Activated naive CD4-positive, alpha-beta T cell treated with anti-CD3 and anti-CD28 coated beads for 36 hours (primary cell): ENCODE measurements around the gene MS4A15. TPM values are rescaled to one million over a fixed set of nuclear protein-coding genes. Genes with fewer than 3 reads are reported as not detected.
"Not testable (repeated sequence)": the region's sequence is repeated elsewhere in the genome, so short reads cannot be mapped to it uniquely, and the experiment has no call there.

ENCODE experiments used
- CTCF ChIA-PET: fragments of 350-600 bp; sonication (Branson Sonifier 250); formaldehyde crosslinking; loops from one replicate; lab custom pipeline; 2021; ENCODE audit warnings: antibody characterized with exemption; lab: Charles Lee
- DNase-seq: peaks from one replicate; pipeline ENCODE4 v3.0.0-alpha.2; 2020
- H3K27ac Mint-ChIP-seq: one replicate; pipeline ENCODE4 v1.8.0; 2021; ENCODE audit warnings: mild to moderate bottlenecking, mixed read lengths
- H3K27me3 Mint-ChIP-seq: one replicate; pipeline ENCODE4 v1.8.0; 2021; ENCODE audit warnings: low read depth, mixed read lengths
- H3K36me3 Mint-ChIP-seq: one replicate; pipeline ENCODE4 v1.8.0; 2021; ENCODE audit warnings: low read depth, mixed read lengths
- H3K4me1 Mint-ChIP-seq: one replicate; pipeline ENCODE4 v1.8.0; 2021; ENCODE audit warnings: low read depth, mixed read lengths
- H3K4me3 Mint-ChIP-seq: one replicate; pipeline ENCODE4 v1.8.0; 2021; ENCODE audit warnings: mild to moderate bottlenecking, moderate library complexity, mixed read lengths
- H3K9me3 Mint-ChIP-seq: one replicate; pipeline ENCODE4 v1.8.0; 2021; ENCODE audit warnings: mixed read lengths
- intact Hi-C: fragments of 100-400 bp; cut with micrococcal nuclease; formaldehyde crosslinking; loops from one replicate; pipeline ENCODE4 v1.15.1; 2023
- total RNA-seq, 2 experiments: library from RNA; stranded (reverse); gene quantifications; one replicate each; pipeline ENCODE4 v1.2.3, GENCODE V29; 2021

The MS4A15 gene
- total RNA-seq = not detected

DNA sequence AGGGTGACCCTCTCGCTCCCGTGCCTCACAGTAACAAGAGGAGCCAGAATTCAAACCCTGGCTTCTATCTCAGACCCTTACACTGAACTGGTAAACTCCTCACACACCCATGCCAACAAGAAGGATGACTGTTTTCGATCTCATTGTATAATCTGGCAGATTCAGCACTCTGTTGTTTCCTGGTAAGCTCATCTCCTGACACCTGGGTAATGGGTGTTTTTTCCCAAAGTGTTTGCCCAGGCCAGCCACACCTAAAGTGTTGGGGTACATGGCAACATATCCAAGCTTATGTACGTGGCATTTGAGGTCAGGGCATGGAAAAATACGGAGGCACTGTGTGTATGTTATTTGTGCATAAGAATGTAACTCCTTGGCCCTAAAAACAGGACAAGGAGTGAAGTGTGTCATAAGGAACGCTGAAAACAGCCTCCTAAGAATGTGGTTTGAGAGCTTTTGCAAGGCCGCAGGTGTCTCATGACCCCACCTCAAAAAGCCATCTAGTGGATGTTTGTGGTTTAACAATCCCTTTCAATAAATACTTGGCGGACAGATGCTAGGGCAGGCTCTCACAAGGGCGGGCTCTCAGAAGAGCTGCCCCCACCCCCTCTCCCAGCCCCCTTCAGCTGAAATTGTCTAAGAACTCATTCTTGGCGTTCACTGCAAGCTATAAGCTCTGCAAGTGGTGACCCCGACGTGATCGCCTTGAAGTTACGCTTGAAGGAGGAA is at the start of gene MS4A15:
Gene MS4A15, plus strand, starts transcription at position 561 of the 726 bp plus-strand sequence. CDS start 6,867 bp downstream, outside the sequence.
- CTCF ChIA-PET = interaction anchor here (0.9 to 1.7 kb wide), 6 partner anchors 10 to 393 kb away, joined by 3 to 7 read pairs (median 6); no protein-coding TSS in a partner anchor
- no peaks in the 10 kb centered on the region for H3K36me3 Mint-ChIP-seq
- DNase-seq = peak; percentile 9
- peaks cover 24% of the 10 kb centered on the region for H3K27me3 Mint-ChIP-seq
- H3K9me3 Mint-ChIP-seq = no peaks in the 10 kb centered on the region
- no peak within 1 kb of the TSS for H3K27ac Mint-ChIP-seq
- no peaks in the 10 kb centered on the region for H3K4me1 Mint-ChIP-seq
- intact Hi-C loops = loop anchor here (2.0 kb wide), 2 partner anchors 56 to 492 kb away; no protein-coding TSS in a partner anchor
- H3K4me3 Mint-ChIP-seq = no peak within 1 kb of the TSS

- Mint-ChIP-seq H3K36me3 (no peaks in the 10 kb centered on the region), H3K4me1 (no peaks in the 10 kb centered on the region), H3K9me3 (no peaks in the 10 kb centered on the region), H3K4me3 (no peak overlapping the region), H3K27me3 (peaks cover 4% of the 10 kb centered on the region), H3K27ac (no peak overlapping the region)
- intact Hi-C loops = no loop called here
- CTCF ChIA-PET = interaction anchor here (1.0 kb wide), 1 partner anchor 14 kb away, joined by 3 read pairs; no protein-coding TSS in a partner anchor
- no peak for DNase-seq
Measured at GRCh38 chr11:60706931-60707330, 49.7 kb upstream of the MS4A15 start.

GRCh38 chr11:60710482-60710881 is 46.2 kb upstream of the MS4A15 start:
- Mint-ChIP-seq H3K27me3 (peaks cover 7% of the 10 kb centered on the region), H3K4me1 (no peaks in the 10 kb centered on the region), H3K4me3 (no peak overlapping the region), H3K27ac (no peak overlapping the region), H3K9me3 (no peaks in the 10 kb centered on the region), H3K36me3 (no peaks in the 10 kb centered on the region)
- CTCF ChIA-PET = no interaction called here
- no peak for DNase-seq
- intact Hi-C loops = no loop called here

GRCh38 chr11:60711276-60711675 is 45.4 kb upstream of the MS4A15 start:
- Mint-ChIP-seq H3K9me3 (no peaks in the 10 kb centered on the region), H3K27ac (no peak overlapping the region), H3K4me3 (no peak overlapping the region), H3K27me3 (peaks cover 7% of the 10 kb centered on the region), H3K4me1 (no peaks in the 10 kb centered on the region), H3K36me3 (no peaks in the 10 kb centered on the region)
- CTCF ChIA-PET = no interaction called here
- intact Hi-C loops = no loop called here
- DNase-seq = no peak

- H3K4me1 Mint-ChIP-seq, DNase-seq, H3K4me3 Mint-ChIP-seq, H3K36me3 Mint-ChIP-seq, CTCF ChIA-PET, H3K27ac Mint-ChIP-seq, H3K27me3 Mint-ChIP-seq, H3K9me3 Mint-ChIP-seq, intact Hi-C loops: not testable (repeated sequence)
Measured at GRCh38 chr11:60713423-60713822, 43.2 kb upstream of the MS4A15 start.

GRCh38 chr11:60717956-60718355 is 38.7 kb upstream of the MS4A15 start:
- intact Hi-C loops = no loop called here
- H3K4me3 Mint-ChIP-seq = no peak overlapping the region
- no peaks in the 10 kb centered on the region for H3K9me3 Mint-ChIP-seq
- peaks cover 13% of the 10 kb centered on the region for H3K27me3 Mint-ChIP-seq
- no peaks in the 10 kb centered on the region for H3K36me3 Mint-ChIP-seq
- DNase-seq = no peak
- H3K27ac Mint-ChIP-seq = no peak overlapping the region
- H3K4me1 Mint-ChIP-seq = no peaks in the 10 kb centered on the region
- CTCF ChIA-PET = no interaction called here

DNA sequence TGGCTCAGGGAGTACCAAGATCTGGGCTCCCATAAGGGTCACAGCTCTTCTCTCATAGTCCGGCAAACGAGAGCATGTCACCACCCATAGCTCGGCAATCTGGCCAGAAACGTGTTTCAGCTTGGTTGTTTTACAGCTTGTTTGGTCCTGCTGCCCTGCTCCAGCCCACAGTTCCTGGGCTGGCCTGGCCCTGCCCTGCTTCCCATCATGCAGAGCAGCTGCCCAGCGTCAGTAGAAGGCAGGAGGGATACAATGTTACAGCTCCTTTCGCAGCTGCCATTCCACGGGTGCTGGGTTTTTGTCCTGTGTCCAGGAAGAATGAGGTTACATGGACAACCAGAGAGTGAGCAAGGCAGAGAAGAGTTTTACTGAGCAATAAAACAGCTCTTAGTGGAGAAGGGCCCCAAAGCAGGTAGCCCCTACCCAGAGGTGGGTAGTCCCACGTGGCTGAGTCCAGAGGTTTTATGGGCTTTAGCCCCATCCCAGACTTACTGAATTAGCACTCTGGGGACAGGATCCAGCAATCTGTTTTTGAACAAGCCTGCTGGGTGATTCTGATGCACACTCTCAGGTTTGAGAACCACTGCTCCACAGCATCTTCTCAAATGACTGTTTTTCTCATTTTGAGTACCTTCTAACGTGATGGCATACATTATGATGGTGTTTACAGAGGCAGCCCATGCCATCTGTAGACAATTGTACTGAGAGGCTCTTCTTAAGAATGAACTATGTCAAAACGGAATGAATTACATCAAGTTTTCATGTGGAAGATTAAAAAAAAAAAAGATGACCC is 37.9 kb upstream of the MS4A15 start:
- intact Hi-C loops = no loop called here
- no peaks in the 10 kb centered on the region for H3K9me3 Mint-ChIP-seq
- CTCF ChIA-PET = no interaction called here
- no peaks in the 10 kb centered on the region for H3K4me1 Mint-ChIP-seq
- DNase-seq = no peak
- no peak overlapping the region for H3K4me3 Mint-ChIP-seq
- H3K27ac Mint-ChIP-seq = no peak overlapping the region
- no peaks in the 10 kb centered on the region for H3K36me3 Mint-ChIP-seq
- peaks cover 13% of the 10 kb centered on the region for H3K27me3 Mint-ChIP-seq

DNA sequence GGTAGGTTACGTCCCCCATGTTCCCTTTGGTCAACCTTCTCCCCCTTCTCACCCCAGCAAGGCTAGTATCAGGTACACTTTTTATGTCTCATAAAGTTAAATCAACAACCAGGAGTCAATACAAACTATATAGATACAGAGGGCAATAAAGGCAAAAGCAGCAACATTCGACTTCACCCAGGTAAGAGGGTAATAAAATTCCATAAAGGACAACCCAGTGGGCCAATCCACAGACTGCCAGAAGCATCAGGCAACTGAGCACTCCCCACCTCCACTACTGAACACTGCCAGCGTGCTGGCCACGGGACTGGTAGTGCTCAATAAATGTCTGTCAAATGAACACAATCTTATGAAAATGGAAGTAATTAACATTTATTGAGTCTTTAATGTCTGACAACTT is 37.3 kb upstream of the MS4A15 start:
- Mint-ChIP-seq H3K4me3 (no peak overlapping the region), H3K27me3 (peaks cover 12% of the 10 kb centered on the region), H3K4me1 (no peaks in the 10 kb centered on the region), H3K9me3 (no peaks in the 10 kb centered on the region), H3K27ac (no peak overlapping the region), H3K36me3 (no peaks in the 10 kb centered on the region)
- DNase-seq = no peak
- intact Hi-C loops = no loop called here
- CTCF ChIA-PET = no interaction called here

GRCh38 chr11:60720460-60720859 is 36.2 kb upstream of the MS4A15 start:
- Mint-ChIP-seq H3K4me1 (no peaks in the 10 kb centered on the region), H3K36me3 (no peaks in the 10 kb centered on the region), H3K4me3 (no peak overlapping the region), H3K27ac (no peak overlapping the region), H3K27me3 (peaks cover 10% of the 10 kb centered on the region), H3K9me3 (no peaks in the 10 kb centered on the region)
- CTCF ChIA-PET = no interaction called here
- no peak for DNase-seq
- intact Hi-C loops = no loop called here

GRCh38 chr11:60724420-60724819 is 32.2 kb upstream of the MS4A15 start, which contains the start of gene MS4A18:
Gene MS4A18 (plus strand): TSS chr11:60724720.
- H3K4me1 Mint-ChIP-seq = no peaks in the 10 kb centered on the region
- no peak for DNase-seq
- CTCF ChIA-PET = no interaction called here
- H3K36me3 Mint-ChIP-seq = no peaks in the 10 kb centered on the region
- H3K27me3 Mint-ChIP-seq = peaks cover 9% of the 10 kb centered on the region
- H3K9me3 Mint-ChIP-seq = no peaks in the 10 kb centered on the region
- H3K27ac Mint-ChIP-seq = no peak within 1 kb of the TSS
- no peak within 1 kb of the TSS for H3K4me3 Mint-ChIP-seq
- intact Hi-C loops = no loop called here

DNA sequence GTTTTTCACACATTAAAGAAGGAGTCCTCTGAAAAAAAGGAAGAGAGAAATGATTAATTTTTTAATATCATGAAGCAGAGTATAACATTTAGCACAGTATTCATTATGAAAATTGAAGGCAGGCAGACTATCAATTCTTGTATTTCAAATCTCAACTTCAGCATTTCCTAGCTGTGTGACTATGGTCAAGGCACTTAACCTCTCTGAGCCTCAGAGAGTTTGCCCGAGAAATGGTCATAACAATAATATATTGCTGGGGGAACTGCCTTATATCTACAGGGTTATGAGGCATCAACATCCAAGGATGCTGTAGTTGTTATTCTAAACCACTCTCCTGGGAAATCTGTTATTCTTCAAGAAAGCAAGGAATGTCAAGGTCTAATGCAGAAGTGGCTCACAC is 31.1 kb upstream of the MS4A15 start:
- Mint-ChIP-seq H3K4me1 (no peaks in the 10 kb centered on the region), H3K9me3 (no peaks in the 10 kb centered on the region), H3K27ac (no peak overlapping the region), H3K4me3 (no peak overlapping the region), H3K36me3 (no peaks in the 10 kb centered on the region), H3K27me3 (peaks cover 9% of the 10 kb centered on the region)
- CTCF ChIA-PET = no interaction called here
- intact Hi-C loops = no loop called here
- no peak for DNase-seq

DNA sequence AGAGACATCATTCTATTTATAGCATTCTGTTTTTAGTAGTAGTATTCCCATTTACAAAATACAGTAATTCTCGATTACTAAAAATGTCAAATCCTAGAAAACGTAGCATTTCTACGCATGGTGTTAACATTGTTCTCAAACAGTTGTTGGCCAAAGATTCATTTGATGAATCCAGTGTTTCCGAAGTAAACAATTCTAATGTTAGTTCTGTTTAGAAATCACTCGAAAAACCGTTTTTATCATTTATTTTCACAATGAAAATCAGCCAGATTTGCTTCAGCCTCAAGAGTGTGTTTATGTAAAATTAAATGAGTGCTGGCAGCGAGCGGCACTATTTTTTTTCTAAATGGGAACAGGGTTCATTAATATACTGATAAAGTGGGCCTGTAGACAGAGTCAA is 25.1 kb upstream of the MS4A15 start:
- Mint-ChIP-seq H3K9me3 (no peaks in the 10 kb centered on the region), H3K27me3 (peaks cover 9% of the 10 kb centered on the region), H3K36me3 (no peaks in the 10 kb centered on the region), H3K27ac (no peak overlapping the region), H3K4me1 (no peaks in the 10 kb centered on the region), H3K4me3 (no peak overlapping the region)
- CTCF ChIA-PET = no interaction called here
- intact Hi-C loops = no loop called here
- DNase-seq = no peak

DNA sequence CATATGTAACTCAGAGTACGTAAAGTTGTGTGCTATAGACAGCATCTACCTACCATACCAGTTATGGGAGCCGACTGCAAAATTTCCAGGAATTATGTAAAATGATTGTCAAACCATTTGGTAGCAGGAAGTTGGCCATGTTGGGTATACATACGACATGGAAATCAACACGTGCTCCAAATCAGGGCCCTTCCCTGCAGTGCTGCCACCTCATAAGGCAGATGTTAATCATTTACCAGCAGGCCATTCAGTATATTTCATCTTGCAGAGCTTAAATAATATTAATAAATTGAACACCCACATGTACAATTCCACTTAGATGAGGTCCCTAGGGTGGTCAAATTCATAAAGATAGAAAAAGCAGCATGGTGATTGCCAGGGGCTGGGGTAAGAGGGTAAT is 22.4 kb upstream of the MS4A15 start:
- Mint-ChIP-seq H3K4me1 (no peaks in the 10 kb centered on the region), H3K4me3 (no peak overlapping the region), H3K27me3 (peaks cover 2% of the 10 kb centered on the region), H3K27ac (no peak overlapping the region), H3K9me3 (no peaks in the 10 kb centered on the region), H3K36me3 (no peaks in the 10 kb centered on the region)
- intact Hi-C loops = no loop called here
- no peak for DNase-seq
- CTCF ChIA-PET = no interaction called here
